Colonic mucosa (tissue), 4 donors: ENCODE data around the gene MICAL3. TPM values are rescaled to one million over a fixed set of nuclear protein-coding genes. Genes with fewer than 3 reads are reported as not detected.
"Not testable (repeated sequence)": the region's sequence is repeated elsewhere in the genome, so short reads cannot be mapped to it uniquely, and the experiment has no call there.

Source experiments
- DNase-seq: peaks from one replicate; pipeline ENCODE4 v3.0.0-alpha.2; 2020
- H3K27ac ChIP-seq: fragments of 200-600 bp; one replicate; pipeline ENCODE4 v1.8.0; 2021
- H3K27me3 ChIP-seq: fragments of 200-600 bp; one replicate; pipeline ENCODE4 v1.8.0; 2021
- H3K36me3 ChIP-seq: fragments of 200-600 bp; one replicate; pipeline ENCODE4 v1.8.0; 2021
- H3K4me1 ChIP-seq: fragments of 200-600 bp; one replicate; pipeline ENCODE4 v1.8.0; 2021; ENCODE audit warnings: mild to moderate bottlenecking
- H3K4me3 ChIP-seq: fragments of 200-600 bp; one replicate; pipeline ENCODE4 v1.8.0; 2021
- H3K9ac ChIP-seq, 2 donors: one replicate each; pipeline ENCODE4 v1.7.0; 2013; ENCODE audit warnings: control low read depth in 2 of 2, low read depth in 2 of 2, low read length in 2 of 2
- H3K9me3 ChIP-seq: fragments of 200-600 bp; one replicate; pipeline ENCODE4 v1.8.0; 2021
- CTCF ChIP-seq: fragments of 200-600 bp; IDR thresholded peaks from one replicate; pipeline ENCODE4 v1.8.0; 2022; ENCODE audit warnings: antibody characterized with exemption, mild to moderate bottlenecking
- intact Hi-C: fragments of 100-400 bp; cut with DNase I; formaldehyde crosslinking; loops from one replicate; pipeline ENCODE4 v1.14.1; 2022
- total RNA-seq, 2 donors: library from RNA; stranded (reverse); fragmentation: NEBNext Ultra II Directional in 1 of 2; extraction: Animal tissue kit (Norgen Biotek cat#: 25700) in 1 of 2; gene quantifications; one replicate each; pipeline ENCODE4 v1.2.1, GENCODE V29; 2021
- donor health status: healthy.
- donor health status: DM: no; HTN: no; CAD: no.
- donor health status: DM: no; HTN: no; CAD: no.

Gene MICAL3
- total RNA-seq, 2 donors from 2014 or later: 72.5 to 84.5 TPM

- DNase-seq: no peak
- intact Hi-C loops: no loop called here
- Histone ChIP-seq H3K27me3 (no peaks in the 10 kb centered on the region), H3K27ac (no peak overlapping the region), H3K9ac (no peak overlapping the region), H3K9me3 (no peaks in the 10 kb centered on the region), H3K4me1 (no peaks in the 10 kb centered on the region), H3K36me3 (no peaks in the 10 kb centered on the region), H3K4me3 (no peak overlapping the region)
- no peak for TF ChIP-seq CTCF
Measured at GRCh38 chr22:17994424-17995108, 29.8 kb downstream of the MICAL3 start.

- H3K4me3 ChIP-seq, H3K9me3 ChIP-seq, H3K9ac ChIP-seq, DNase-seq, H3K27ac ChIP-seq, intact Hi-C loops, H3K36me3 ChIP-seq, H3K4me1 ChIP-seq, H3K27me3 ChIP-seq: not testable (repeated sequence)
Measured at GRCh38 chr22:17992976-17993375, 31.4 kb downstream of the MICAL3 start.

- DNase-seq, intact Hi-C loops: not testable (repeated sequence)
Measured at GRCh38 chr22:17991992-17992391, 32.4 kb downstream of the MICAL3 start.

GRCh38 chr22:17990942-17991341, 33.4 kb downstream of the MICAL3 start:
- no peaks in the 10 kb centered on the region for H3K9me3 ChIP-seq
- no peaks in the 10 kb centered on the region for H3K27me3 ChIP-seq
- DNase-seq: no peak
- no peak overlapping the region for H3K4me3 ChIP-seq
- no peak for TF ChIP-seq CTCF
- intact Hi-C loops: no loop called here
- H3K36me3 ChIP-seq: no peaks in the 10 kb centered on the region
- H3K9ac ChIP-seq: no peak overlapping the region
- no peak overlapping the region for H3K27ac ChIP-seq
- H3K4me1 ChIP-seq: peaks cover 3% of the 10 kb centered on the region

More at GRCh38 chr22:17991992-17992391, 32.4 kb downstream of the MICAL3 start:
- not testable (repeated sequence) for H3K27me3 ChIP-seq, H3K27ac ChIP-seq, H3K4me3 ChIP-seq, H3K36me3 ChIP-seq, H3K4me1 ChIP-seq, H3K9me3 ChIP-seq, H3K9ac ChIP-seq

- H3K4me1 ChIP-seq: peaks cover 3% of the 10 kb centered on the region
- intact Hi-C loops: no loop called here
- no peaks in the 10 kb centered on the region for H3K27me3 ChIP-seq
- no peak overlapping the region for H3K9ac ChIP-seq
- no peaks in the 10 kb centered on the region for H3K36me3 ChIP-seq
- DNase-seq: no peak
- H3K4me3 ChIP-seq: no peak overlapping the region
- TF ChIP-seq CTCF: no peak
- no peak overlapping the region for H3K27ac ChIP-seq
- H3K9me3 ChIP-seq: no peaks in the 10 kb centered on the region
Measured at GRCh38 chr22:17990147-17990546, 34.2 kb downstream of the MICAL3 start.

- intact Hi-C loops: no loop called here
- TF ChIP-seq CTCF: no peak
- Histone ChIP-seq H3K36me3 (no peaks in the 10 kb centered on the region), H3K4me1 (peaks cover 3% of the 10 kb centered on the region), H3K27ac (no peak overlapping the region), H3K27me3 (no peaks in the 10 kb centered on the region), H3K9ac (no peak overlapping the region), H3K9me3 (no peaks in the 10 kb centered on the region), H3K4me3 (no peak overlapping the region)
- DNase-seq: no peak
Measured at GRCh38 chr22:17988800-17989513, 35.4 kb downstream of the MICAL3 start.
